Stimulated activated CD4-positive, alpha-beta T cell treated with anti-CD3 and anti-CD28 coated beads, Interleukin-1b, Interleukin-23, amount 100 ng/mL, for 4 hours (primary cell): ENCODE measurements around the gene PCGF2.

ENCODE experiments used
- DNase-seq, 2 donors: peaks; one replicate each; pipeline ENCODE4 v3.0.0-alpha.2; 2020; ENCODE audit warnings: low read depth in 2 of 2

PCGF2 gene

DNA sequence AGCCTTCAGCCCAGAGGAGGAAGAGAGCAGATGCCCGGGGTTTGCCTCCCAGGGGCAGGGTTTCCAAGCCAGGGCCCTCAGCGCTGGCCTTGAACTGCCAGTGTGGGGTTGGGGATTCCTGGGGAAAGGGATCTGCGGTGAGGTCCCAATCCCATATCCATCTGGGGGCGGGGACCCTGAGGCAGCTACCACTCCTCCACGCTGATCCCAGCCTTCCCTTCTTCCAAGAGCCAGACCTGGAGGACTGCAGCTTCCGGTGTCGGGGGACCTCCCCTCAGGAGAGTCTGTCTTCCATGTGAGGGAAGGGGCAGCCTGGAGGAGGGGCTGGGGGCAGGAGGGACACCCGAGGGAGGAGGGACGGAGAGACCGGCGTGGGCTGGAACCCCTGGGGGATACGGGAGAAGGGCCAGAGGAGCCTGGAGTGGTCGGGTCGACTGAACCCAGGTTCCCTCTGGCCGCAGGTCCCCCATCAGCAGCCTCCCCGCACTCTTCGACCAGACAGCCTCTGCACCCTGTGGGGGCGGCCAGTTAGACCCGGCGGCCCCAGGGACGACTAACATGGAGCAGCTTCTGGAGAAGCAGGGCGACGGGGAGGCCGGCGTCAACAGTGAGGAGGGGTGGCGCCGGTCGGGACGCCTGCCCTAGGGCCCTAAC is 28.7 kb downstream of the PCGF2 start:
- DNase-seq, result no peak

DNA sequence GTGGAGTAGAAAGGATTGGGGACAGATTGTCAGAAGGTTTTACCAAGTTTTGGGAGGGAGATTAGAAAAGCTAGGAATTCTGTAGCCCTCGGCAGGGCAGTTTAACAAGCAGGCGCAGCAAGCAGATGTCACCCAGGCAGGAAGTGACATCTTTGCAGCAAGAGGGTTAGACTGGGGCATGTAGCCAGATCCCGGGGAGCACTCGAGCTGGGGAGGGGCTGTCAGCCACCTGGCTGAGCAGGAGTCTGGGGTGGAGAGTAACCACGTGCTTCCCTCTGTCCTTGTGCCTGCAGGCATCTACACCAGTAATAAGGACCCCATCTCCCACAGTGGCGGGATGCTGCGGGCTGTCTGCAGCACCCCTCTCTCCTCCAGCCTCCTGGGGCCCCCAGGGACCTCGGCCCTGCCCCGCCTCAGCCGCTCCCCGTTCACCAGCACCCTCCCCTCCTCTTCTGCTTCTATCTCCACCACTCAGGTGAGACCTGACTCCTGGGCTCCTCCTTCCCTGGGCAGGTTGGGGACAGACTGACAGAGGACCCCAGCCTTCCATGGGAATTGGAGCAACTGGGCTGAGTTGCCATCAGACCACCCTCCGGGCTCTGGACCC is 30.9 kb downstream of the PCGF2 start:
- DNase-seq, result no peak

DNA sequence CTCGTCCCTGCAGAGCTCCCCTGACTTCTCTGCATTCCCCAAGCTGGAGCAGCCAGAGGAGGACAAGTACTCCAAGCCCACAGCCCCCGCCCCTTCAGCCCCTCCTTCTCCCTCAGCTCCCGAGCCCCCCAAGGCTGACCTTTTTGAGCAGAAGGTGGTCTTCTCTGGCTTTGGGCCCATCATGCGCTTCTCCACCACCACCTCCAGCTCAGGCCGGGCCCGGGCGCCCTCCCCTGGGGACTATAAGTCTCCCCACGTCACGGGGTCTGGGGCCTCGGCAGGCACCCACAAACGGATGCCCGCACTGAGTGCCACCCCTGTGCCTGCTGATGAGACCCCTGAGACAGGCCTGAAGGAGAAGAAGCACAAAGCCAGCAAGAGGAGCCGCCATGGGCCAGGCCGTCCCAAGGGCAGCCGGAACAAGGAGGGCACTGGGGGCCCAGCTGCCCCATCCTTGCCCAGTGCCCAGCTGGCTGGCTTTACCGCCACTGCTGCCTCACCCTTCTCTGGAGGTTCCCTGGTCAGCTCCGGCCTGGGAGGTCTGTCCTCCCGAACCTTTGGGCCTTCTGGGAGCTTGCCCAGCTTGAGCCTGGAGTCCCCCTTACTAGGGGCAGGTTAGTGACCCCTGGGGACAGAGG is 31.6 kb downstream of the PCGF2 start:
- no peak for DNase-seq

DNA sequence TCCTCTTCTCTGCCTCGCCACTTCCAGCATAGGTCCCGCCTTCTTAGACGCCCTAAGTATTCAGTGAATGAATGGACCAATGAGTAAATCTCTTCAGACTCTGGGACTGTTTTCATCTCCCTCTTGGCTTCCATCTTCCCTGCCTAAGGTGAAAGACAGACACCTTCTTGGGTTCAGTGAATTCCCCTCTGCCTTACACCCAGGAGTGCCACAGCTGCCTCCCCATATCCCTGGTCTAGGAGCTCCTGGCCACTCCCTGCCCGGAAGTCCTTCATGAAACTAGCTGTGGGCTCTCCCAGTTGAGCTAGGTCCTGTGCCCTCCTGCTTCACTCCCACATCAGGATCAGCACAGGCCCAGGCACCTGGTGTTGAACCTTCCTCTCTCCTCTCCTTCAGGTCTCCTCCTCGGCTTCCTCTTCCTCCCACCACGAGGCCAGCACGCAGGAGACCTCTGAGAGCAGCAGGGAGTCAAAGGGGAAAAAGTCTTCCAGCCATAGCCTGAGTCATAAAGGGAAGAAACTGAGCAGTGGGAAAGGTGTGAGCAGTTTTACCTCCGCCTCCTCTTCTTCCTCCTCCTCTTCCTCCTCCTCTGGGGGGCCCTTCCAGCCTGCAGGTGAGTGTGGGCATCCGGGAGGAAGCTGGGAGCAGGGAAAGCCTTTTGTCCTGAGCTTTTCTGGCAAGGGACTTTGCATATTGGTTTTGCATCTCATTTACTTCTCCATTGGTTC is 32.8 kb downstream of the PCGF2 start:
- DNase-seq, result no peak

DNA sequence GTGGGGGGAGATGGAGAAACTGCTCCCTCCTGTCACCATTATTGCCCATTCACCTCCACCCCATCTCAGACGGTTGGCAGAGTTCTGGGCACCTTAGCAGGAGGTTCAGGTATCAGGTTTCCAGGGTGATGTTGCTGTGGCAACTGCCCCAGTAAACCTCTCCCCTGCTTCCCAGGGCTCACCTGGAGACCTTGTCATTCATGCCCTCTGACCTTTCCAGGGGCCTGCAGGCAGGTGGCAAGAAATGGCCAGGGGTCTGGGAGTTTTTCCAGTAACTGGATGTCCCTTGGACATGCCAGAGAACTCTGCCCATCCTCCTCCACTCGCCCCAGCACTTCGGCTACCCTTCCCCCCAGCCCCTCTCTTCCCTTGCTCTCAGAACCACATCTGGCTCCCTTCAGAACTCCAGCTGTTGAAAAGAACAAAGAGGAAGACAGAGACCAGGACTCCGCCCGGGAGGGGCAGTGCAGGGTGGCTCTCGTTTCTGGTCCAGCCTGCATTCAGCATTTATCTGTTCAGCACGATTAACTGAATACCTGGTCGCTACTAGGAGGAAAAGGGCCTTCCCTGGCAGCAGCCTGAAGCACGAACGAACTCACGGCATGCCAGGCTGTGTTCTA is 34.6 kb downstream of the PCGF2 start:
- DNase-seq, result no peak

DNA sequence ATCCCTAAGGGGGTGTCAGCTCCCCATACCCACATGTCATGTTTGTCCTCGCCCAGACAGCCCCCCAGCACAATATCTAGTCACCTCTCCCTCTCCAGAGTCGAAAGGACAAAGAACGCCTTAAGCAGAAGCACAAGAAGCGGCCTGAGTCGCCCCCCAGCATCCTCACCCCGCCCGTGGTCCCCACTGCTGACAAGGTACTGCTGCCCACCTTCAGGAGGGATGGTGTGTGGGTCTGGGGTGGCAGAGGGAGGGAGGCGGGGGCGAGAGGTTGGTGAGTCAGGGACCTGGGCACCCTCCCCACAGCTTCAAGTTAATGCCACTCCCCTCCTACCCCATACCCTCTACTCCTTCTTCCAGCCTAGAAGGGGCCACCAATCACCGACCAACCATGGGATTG is 35.5 kb downstream of the PCGF2 start:
- DNase-seq, result no peak

DNA sequence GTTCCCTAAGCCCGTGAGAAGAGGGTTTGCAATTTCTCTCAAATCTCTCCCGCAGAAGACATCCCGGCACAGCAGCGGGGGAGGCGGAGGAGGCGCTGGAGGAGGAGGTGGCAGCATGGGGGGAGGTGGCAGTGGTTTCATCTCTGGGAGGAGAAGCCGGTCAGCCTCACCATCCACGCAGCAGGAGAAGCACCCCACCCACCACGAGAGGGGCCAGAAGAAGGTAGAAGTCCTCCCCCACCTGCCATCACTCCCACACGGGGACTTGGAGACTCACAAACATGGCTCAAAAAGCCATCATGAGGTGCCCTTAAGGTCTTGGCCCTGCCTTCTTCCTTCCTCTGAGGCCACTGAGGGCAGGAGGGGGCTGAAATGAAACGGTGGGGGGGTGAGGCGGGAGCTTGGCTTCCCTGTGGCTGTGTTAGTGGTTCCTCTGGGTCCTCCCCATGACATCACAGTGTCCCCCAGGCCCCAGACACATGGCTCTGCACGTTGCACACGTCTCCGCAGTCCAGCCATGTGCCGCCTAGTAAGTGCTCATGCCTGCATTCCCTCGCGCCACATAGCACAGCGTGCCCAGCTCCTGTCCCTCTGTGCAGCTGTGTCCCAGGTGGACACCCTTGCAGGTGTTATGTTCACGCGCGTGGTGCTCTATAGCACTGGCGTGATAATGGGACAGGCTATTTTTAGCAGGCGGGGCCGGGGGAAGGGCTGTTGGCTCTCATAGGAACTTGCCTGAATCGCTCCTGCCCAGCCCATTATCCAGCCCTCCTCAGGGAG is 36.2 kb downstream of the PCGF2 start:
- DNase-seq, result no peak

DNA sequence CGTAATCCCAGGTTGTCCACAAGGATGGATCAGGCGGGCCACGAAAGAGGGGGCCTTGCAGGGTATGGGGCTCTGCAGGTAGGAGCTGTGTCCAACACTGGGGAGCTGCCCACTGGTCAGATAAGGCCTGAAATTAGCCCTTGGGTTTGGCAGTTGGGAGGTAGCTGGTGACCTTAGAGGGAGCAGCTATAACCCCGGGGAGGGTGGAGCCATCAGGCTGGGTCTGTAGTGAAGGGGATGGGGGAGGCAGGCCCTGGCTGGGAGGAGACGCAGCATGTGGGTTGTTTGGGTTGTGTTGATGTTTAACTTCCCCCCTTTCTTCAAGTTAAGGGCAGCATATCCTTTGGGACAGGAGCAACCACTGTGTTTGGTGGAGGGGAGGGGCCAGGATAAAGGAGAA is 37.2 kb downstream of the PCGF2 start:
- DNase-seq, result no peak

DNA sequence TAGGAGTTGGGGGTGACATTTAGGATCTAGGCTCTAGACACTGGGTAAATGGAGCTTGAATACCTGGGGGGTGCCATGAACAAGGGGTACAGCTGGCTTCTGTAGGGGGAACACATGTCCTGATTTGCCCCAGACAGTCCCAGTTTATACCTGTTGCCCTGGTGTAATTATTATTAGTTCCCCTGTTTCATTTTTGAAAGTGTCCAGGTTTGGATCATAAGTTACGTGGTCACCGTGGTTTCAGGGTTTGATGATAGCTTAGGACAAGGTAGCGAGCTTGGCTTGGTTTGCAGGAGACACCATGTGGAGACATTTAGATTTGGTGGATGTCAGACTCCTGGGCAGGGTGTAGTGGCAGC is 37.6 kb downstream of the PCGF2 start:
- no peak for DNase-seq

DNA sequence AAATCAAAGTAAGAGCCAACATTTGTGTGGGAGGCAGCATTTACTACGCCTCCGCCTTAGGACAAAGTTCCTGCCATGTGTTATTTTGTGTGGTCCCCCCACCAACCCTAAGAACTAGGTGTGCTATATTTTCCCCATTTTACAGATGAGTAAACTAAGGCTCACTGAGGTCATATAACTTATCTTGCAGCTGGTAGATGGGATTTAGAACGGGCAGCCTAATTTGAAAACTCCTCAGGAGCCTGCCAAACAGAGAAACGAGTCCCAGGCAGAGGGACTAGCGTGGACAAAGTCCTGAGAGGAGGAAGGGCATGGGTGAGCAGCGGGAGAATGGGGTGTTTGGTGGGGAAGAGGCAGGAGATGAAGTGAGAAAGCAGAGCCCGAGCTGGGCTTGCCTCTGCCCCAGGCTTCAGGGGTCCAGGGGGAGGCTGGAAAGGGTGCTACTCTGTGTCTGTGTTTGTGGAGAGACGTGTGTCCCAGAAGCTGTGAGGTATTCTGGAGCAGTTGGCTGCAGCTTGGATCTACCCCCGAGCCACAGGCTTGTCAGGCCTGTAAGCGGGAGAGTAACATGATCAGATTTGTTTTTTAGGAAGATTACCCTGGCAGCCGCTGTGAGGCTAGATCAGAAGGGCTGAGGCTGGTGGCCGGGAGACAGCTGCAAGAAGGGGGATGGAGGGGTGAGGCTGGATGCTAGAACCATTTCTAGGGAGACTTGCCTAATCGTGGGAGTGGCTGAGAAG is 38.1 kb downstream of the PCGF2 start:
- DNase-seq, result no peak

DNA sequence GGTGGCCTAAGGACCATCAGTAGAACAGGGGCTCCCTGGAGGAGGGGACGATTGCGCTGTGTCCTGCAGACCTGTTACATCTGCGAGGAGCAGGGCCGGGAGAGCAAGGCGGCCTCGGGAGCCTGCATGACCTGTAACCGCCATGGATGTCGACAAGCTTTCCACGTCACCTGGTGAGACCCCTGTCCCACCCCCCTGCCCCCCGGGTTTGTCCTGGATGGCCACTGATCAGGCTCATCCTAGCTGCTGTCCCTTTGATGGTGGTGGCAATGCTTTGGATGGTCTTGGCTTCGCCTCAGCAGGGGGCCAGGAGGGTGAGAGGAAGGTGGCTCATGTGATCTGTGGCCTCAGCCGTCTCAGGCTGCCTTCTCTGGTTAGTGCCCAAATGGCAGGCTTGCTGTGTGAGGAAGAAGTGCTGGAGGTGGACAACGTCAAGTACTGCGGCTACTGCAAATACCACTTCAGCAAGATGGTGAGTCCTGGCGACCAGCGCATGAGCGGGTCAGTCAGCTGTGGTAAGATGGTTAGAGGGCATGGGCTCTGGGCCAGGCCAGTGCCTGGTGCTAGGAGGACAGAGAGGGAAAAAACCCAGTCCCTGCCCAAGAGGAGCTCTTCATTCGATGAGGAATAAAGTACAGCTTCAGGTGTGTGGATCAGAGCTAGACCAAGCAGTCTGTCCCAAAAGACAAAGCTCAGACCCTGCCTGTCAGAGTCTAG is 38.9 kb downstream of the PCGF2 start:
- DNase-seq, result no peak

DNA sequence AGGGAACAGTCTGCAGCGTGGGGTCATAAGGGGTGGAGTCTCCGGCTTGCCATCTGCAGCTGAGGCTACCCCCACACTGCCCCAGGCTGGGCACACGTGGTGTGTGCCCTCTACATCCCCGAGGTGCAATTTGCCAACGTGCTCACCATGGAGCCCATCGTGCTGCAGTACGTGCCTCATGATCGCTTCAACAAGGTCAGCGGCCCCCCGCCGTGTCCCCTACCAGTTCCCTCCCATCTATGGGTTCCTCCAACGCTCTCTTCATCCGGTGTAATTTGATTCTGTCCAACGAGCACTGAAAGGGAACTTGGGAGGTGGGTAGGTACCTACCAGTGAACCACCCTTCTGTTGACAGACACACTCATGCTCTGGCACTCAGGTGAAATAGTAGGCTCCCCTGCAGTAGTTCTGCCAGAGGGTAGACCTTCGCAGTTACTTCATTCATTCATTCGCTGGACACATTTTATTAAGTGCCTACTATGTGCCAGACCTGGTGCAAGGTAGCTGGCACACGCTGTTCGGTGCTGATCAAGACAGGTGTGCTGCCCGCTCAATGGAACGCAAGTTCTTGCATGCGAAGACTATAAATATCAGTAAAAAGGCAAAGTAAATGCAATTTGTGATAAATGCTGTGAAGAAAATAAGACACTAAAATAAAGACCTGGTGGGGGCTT is 40.3 kb downstream of the PCGF2 start:
- no peak for DNase-seq

DNA sequence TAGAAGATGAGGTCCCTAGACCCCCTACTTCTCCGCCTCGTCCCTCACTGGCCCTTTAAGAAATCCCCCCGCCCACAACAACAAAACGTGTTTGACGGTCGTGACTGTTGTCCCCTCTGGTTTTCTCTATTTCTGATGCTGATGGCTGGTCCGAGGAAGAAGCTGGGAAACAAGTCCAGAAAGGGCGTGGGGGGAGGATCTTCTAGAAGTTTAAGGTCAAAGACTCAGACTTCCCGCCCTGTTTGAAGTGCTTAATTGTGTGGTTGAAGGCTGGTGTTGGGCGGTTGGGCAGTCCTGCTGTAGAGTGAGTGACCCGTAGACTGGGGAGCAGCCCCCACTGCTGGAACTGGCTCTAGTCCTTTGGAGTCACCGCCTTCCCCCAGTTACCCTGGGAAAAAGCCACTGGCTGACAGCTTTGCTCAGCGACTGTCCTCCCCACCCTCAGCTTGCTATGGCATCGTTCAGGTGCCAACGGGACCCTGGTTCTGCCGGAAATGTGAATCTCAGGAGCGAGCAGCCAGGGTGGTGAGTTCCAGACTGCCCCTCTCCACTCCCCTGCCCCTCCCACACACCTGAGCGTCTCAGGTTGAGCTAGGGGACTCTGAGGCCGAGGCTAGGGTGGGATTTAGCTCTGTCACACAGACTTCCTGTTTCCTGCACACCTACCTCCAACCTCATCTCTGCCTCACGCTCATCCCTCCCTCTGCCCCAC is 41.5 kb downstream of the PCGF2 start:
- peak; percentile 32 to 48 for DNase-seq

DNA sequence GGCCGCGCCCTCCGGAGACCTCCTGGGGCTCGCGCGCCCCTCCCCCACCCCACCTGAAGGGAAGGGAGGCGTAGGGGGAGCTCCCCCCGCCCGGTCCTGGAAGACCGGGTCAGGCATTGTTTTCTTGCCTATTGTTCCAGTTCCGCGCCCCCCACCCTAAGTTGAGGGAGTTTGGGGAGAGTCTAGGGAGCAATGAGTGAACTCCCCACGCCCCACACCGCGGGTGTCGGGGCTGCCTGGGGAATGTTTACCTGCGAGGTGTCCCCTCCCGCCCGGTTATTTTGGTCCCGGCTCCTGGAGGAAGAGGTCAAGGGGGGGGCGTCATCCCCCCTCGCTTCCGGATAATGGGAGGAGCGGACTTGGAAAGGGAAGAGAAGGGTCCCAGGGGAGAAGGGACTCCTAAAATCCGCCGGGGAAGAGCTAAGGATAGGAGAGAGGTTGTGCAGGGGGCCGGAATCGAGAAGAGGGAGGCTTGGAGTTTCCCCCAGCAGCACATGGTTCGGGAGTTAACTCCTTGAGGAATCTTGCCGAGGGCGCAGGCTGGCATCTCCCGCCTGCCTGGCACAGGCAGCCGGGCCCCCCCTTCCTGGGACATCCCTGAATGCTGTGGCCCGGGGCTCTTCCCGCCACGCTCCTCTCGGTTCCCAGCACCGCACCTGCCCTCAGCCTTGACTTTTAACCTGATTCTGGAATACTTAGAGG is 42.2 kb downstream of the PCGF2 start:
- DNase-seq, result peak; percentile 33 to 58

DNA sequence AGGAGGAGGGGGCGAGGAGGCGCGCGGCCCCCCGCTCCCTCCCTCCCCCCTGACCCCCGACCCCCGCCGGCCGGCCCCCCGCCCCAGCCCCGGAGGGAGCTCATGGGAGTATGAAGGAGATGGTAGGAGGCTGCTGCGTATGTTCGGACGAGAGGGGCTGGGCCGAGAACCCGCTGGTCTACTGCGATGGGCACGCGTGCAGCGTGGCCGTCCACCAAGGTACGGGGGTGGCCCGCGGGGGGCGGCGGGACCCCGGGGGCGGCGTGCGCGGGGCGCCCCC is 42.7 kb downstream of the PCGF2 start:
- DNase-seq, result no peak

DNA sequence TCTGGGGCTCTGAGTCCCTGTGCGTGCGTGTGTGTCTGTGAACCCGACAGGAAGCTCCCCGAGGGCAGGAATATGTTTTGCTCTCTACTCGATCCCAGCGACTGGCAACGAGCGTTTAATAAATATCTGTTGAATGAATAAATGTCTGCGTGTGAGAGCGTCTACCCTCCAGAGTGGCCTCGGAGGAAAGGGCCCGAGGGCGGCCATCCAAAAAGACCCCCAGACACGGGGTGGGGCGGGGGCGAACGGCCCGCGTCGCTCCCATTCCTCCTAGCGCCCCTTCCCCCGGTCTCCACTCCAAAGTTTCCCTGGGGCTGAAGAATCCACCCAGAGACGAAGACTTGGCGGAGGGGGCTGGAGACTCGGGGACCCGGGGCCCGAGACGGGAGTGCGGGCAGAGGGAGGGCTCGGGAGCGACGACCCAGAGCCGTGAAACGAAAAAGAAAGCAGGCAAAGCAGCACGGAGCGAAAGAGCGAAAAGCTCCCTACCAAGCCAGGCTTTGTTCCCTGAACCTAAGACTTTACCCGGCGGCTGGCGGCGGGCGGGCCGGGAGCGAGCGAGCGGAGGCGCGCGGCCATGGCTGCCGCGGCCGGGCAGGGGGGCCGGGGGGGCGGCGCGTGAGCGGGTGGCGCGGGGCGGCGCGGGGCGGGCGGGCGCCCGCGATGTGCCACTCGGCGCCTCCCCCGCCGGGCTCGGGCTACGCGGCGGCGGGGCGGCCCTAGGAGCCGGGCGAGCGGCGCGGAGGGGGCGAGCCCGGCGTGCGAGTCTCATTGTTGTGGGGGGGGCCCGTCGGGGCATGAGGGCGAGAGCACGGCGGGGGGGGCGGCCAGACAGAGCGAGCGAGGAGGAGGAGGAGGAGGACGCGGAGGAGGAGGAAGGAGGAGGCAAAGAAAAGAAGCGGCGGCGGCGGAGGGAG is 43.3 kb downstream of the PCGF2 start, which contains the start of gene MLLT6:
TSS of gene MLLT6 (plus strand) at position 668 of the 917 bp plus-strand sequence. CDS start 360 bp downstream, outside the sequence.
- peak; percentile 81 to 86 for DNase-seq
